GM12801 (cell line): Measurements from ENCODE around the gene TPCN2.

Experiments used
- TF ChIP-seq, protein P1 (sequence below): IDR thresholded peaks from one replicate; pipeline ENCODE4 v1.5.1; 2011; ENCODE audit warnings: control low read depth; ENCODE audit not compliant: insufficient read length; ENCODE audit errors: extremely low read depth

Gene TPCN2

DNA sequence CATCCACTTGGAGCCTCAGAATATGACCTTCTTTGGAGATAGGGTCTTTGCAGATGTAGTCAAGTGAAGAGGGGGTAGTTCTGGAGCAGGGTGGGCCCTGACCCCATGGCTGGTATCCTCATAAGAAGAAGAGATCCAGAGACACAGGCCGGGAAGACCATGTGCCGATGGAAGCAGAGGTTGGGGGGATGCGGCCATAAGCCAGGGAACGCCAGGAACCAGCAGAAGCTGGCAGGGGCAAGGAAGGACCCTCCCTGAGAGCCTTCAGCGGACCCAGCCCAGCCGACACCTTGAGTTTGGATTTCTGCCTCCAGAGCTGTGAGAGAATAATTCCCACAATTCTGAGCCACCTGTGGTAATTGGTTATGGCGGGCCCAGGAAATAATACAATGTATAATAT, 80.9 kb downstream of the TPCN2 start:
- TF ChIP-seq, protein P1, sequence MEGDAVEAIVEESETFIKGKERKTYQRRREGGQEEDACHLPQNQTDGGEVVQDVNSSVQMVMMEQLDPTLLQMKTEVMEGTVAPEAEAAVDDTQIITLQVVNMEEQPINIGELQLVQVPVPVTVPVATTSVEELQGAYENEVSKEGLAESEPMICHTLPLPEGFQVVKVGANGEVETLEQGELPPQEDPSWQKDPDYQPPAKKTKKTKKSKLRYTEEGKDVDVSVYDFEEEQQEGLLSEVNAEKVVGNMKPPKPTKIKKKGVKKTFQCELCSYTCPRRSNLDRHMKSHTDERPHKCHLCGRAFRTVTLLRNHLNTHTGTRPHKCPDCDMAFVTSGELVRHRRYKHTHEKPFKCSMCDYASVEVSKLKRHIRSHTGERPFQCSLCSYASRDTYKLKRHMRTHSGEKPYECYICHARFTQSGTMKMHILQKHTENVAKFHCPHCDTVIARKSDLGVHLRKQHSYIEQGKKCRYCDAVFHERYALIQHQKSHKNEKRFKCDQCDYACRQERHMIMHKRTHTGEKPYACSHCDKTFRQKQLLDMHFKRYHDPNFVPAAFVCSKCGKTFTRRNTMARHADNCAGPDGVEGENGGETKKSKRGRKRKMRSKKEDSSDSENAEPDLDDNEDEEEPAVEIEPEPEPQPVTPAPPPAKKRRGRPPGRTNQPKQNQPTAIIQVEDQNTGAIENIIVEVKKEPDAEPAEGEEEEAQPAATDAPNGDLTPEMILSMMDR: no peak

DNA sequence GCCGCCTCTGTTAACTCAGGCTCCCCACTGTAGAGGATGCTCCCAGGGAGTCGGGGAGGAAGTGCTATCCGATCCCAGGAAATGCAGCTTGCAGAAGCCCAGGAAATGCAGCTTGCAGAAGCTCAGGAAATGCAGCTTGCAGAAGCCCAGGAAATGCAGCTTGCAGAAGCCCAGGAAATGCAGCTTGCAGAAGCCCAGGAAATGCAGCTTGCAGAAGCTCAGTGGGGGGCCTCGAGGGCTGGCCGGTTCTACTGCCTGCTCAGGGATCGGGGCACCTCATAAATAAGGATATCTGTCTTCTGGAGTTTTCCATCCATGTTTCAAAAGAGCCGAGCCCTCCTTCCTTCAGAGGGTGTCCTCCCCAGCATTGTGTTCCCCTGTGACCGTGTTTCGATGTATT, 81.9 kb downstream of the TPCN2 start:
- TF ChIP-seq, protein P1: no peak

DNA sequence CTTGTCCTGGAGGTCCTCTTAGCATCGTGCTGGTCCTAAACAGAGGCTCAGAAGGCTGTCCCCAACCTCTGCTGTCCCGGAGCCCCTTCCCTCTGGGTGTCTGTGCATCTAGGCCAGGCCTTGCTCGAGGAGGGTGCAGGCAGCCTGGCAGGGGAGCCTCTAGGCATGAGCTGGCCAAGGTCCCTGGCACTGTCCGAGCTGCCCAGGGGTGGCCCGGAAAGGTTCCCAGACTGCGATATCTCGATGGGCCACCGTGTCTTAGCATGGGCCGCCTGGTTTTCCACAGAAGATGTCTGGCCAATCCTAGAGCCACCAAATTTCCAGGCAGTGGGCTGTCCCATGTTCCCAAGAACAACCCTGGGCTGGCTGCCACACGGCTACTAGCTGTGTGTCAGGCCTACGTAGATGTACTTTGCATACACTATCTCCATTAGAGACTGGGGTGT, 82.4 kb downstream of the TPCN2 start:
- TF ChIP-seq, protein P1: no peak

DNA sequence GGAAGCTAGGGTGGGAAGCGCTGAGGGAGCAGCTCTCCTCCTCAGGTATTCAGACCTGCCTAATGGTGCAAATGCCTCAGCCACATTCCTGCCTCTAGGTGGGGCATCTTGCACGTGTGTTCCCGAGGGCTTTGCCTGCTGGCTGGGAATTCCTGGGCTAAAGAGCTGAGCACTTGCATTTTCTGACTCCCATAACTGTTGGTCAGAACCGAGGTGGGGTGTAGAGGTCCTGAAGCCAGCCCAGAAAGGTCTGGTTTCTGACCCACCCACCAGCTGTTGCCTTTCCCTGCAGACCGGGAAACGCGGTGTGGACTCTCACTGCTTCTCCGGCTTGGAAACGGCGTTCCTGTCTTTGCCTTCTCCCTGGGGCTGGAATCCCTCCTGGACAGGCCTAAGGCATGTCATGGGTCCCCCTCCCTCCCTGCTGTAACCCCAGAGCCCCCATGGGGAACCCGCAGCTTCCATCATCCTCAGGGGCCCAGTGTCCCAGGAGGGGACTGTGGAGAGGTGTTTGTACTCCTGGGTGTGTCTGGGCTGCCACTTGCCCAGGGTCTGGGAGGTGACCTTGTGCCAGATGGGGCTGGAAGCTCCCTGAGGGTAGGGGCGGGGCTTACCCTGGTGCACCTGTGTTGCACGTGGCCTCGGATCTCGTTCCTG, 83.0 kb downstream of the TPCN2 start:
- TF ChIP-seq, protein P1: no peak

DNA sequence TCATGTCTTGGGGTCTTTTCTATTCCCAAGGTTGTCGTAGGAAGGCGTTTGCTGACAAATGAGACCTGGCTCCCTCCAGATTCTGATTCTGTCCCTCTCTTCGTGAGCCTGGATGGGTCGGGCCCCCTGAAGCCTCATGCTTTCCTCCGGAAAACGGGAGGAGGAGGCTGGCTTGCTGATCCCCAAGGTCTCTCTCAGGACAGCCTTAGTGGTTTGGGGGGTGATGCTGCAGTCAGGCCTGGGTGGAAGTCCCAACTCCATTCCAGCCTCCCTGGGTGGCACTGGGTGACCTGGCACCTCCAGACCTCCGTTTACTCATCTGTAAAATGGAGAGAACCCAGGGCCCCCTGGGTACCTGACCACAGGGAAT, 83.6 kb downstream of the TPCN2 start:
- TF ChIP-seq, protein P1: no peak

DNA sequence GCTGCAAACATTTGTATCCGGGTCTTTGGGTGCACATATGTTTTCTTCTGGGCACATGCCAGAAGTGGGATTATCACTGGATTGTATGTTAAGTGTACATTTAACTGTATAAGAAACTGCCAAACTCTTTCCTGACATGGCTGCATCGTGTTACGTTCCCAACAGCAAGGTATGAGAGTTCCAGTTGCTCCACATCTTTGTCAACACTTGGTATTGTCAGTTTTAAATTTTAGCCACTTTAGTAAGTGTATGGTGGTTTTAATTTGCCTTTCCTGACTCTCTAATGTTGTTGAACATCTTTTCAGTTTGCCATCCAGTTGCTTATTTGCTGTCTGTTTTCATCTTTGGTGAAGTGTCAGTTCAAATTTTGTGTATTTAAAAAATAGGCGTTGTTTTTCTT, 84.5 kb downstream of the TPCN2 start:
- TF ChIP-seq, protein P1: no peak

DNA sequence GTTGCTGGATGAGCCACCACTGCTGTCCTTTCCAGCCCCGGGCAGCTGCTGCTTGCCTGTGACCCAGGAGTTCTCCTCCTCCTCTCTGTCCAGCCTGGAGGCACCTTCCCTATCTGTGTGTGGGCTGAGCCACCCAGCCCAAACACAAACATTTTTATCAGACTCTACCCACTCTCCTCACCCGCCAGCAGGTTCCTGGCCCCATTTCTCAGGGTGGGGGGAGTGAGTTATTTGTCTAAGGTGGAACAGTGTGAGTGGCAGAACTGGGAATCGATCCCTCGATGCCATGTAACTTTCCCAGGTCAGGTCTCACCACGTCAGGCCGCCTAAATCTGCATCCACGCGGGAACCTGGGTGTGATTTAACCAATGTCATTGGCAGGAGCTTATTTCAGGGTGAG, 86.2 kb downstream of the TPCN2 start:
- TF ChIP-seq, protein P1: no peak
